ENCODE data around the gene KMT2A.
A peak's percentile ranks its signal among the peaks of the same experiment; 100 is the strongest.
"Not testable (repeated sequence)": the region's sequence is repeated elsewhere in the genome, so short reads cannot be mapped to it uniquely, and the experiment has no call there.

KMT2A gene

DNA sequence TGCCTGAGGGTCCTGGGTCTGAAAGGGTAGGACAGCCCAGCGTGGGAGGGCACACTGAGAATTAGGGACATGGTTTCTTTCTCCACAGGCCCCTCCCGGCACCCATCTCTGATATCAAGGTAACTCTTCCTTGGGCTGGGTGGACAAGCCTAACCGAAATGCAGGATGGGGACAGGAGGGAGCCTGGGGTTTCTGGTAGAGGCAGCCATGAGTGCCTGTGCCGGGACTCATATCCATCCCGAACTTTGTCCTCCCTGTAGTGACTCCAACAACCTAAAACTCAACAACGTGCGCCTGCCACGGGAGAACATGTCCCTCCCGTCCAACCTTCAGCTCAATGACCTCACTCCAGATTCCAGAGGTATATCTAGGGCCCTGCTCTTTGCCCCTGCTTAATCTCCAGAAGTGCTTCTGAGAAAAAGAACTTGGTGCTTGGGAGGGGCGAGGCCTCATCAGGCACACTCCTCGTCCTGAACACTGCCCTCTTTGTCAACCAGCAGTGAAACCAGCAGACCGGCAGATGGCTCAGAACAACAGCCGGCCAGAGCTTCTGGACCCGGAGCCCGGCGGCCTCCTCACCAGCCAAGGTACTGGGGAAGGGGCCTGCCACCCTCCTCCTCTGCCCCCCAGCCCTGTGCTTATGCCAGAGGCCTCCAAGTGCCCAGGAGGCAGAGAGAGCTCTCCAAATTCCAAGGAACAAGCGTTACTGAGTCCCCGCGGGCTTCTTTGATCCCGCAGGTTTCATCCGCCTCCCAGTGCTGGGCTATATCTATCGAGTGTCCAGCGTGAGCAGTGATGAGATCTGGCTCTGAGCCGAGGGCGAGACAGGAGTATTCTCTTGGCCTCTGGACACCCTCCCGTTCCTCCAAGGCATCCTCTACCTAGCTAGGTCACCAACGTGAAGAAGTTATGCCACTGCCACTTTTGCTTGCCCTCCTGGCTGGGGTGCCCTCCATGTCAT, 97.8 kb downstream of the KMT2A start:
- no peak for DNase-seq

DNA sequence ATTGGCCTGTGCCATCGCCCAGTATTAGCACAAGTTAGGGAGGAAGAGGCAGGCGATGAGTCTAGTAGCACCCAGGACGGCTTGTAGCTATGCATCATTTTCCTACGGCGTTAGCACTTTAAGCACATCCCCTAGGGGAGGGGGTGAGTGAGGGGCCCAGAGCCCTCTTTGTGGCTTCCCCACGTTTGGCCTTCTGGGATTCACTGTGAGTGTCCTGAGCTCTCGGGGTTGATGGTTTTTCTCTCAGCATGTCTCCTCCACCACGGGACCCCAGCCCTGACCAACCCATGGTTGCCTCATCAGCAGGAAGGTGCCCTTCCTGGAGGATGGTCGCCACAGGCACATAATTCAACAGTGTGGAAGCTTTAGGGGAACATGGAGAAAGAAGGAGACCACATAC, 99.0 kb downstream of the KMT2A start:
- DNase-seq: no peak

GRCh38 chr11:118536726-118537125, 100.4 kb downstream of the KMT2A start:
- DNase-seq: no peak

GRCh38 chr11:118537409-118537980, 101.2 kb downstream of the KMT2A start:
- DNase-seq: no peak

DNA sequence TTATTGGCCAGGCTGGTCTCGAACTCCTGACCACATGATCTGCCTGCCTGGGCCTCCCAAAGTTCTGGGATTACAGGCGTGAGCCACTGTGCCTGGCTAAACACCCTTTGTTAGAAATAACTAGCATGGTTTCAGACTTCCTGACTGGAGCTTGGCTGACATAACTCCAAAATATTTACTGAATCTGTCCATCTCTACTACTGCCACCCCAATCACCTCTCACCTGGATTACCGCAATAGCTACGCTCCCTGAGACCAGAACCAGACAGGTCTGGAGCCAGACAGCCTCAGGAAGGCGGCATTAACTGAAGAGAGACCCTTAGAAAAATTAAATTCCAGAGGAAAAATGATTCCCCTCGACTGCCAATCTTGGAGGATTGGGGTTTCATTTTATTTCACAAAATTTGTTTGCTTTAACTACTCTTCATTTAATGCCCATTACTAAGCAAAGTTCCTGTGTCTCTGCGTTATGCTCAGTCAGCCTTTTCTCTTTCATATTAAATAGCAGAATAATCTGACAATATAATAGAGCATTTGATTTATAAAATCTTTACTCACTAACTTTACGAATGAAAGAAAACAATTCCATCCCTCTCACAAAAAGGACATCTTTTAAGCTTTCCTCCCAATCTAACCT, 107.8 kb downstream of the KMT2A start:
- no peak for DNase-seq

DNA sequence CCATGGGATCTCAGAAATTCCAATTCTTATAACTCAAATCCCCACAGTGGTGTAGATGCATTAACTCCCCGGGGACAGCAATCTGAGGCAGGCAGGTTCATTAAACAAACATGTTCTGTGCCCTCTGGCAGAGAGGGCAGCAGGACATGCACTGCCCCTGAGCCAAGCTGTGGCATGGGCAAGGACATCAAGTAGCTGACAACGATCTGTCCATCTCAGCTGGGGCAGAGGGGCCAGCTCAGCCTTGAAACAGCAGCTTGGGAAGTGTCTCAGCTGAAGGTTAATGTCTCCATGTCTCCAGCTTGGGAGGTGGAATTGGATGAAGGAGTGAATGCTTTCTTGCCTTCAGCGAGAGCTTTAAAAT, 108.3 kb downstream of the KMT2A start:
- DNase-seq: no peak

GRCh38 chr11:118545533-118545932, 109.2 kb downstream of the KMT2A start:
- DNase-seq: no peak

DNA sequence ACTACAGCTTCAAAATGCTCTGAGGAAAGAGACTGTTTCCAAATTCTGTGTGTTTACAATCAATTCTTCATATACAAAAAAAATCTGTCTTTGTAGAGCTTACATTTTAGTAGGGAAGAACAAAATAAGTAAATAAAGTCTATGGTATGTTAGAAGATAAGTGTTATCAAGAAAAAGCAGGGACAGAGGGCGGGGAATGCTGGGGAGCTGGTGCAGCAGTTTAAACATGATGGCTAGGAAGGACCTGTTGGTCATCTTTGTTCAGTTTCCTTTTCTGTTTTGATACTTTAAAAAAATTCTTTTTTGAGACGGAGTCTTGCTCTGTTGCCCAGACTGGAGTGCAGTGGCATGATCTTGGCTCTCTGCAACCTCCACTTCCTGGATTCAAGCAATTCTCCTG, 110.8 kb downstream of the KMT2A start:
- DNase-seq: no peak

- no peak for DNase-seq
Measured at GRCh38 chr11:118552341-118552740, 116.0 kb downstream of the KMT2A start.

GRCh38 chr11:118560806-118561205, 124.5 kb downstream of the KMT2A start:
- no peak for DNase-seq

GRCh38 chr11:118565051-118565450, 128.8 kb downstream of the KMT2A start:
- no peak for DNase-seq

DNA sequence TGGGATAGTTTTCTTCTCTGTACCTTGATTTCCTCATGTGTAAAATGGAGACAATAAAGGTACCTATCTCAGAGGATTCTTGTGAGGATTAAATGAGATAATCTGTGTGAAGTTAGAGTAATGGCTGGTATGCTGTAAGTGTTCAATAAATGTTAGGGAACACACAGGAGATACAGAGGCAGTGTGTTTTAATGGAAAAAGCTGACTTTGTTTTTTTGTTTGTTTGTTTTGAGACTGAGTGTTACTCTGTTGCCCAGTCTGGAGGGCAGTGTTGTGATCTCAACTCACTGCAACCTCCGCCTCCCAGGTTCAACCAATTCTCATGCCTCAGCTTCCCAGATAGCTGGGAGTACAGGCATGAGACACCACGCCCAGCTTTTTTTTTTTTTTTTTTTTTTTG, 133.4 kb downstream of the KMT2A start:
- DNase-seq: no peak

GRCh38 chr11:118570787-118571186, 134.5 kb downstream of the KMT2A start:
- DNase-seq: no peak

DNA sequence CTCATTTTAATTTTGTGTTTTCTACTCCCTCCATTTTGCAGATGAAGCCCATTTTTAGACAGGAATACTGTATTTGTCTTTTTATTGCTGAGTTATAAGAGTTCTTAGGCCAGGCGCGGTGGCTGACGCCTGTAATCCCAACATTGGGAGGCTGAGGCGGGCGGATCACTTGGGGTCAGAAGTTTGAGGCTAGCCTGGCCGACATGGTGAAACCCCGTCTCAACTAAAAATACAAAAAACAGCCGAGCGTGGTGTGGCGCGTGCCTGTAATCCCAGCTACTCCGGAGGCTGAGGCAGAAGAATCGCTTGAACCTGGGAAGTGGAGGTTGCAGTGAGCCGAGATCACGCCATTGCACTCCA, 135.4 kb downstream of the KMT2A start:
- DNase-seq: not testable (repeated sequence)

DNA sequence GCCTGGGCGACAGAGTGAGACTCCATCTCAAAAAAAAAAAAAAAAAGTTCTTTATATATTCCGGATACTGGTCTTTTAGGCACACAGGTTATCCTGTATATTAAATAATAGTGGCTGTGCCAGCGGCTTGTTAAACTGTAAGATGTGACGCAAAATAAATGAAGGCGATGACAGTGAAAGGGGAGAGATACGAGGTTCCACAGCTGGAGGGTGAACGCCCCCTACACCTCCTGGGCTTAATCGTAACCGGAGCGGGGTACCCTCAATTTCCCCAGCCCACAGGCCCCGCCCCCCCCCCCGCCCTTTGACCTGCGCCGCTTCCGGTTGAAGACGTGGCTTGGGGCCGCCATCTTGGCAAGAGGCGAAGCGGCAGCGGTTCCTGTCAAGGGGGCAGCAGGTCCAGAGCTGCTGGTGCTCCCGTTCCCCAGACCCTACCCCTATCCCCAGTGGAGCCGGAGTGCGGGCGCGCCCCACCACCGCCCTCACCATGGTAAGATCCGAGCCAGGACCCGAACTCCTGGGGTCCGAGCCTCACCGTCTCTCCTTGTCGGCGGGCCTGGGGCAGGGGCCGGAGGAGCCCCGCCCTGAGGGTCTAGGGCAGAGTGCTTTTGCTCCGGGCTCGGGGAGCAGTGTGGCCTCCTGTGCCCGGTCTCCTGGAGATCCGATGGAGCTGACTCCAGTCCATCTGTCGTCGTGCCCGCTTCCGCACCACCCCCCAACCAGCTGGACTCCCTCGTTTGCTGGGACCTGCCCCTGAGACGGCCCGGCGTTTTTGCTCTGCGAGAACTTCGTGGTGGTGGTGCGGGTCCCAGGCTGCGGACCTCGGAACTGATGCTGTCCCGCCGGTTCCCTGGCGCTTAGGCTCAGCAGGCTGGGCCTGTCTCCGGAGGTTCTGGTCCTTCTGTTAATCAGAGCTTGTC, 136.0 kb downstream of the KMT2A start, which contains the start of gene ARCN1:
ARCN1 (plus strand) TSS at position 349 of the 920 bp plus-strand sequence; CDS start at position 488, 139 bp downstream.
- DNase-seq: peak; percentile 77

GRCh38 chr11:118572981-118573550, 136.8 kb downstream of the KMT2A start:
- DNase-seq: peak; percentile 56

GRCh38 chr11:118574636-118575035, 138.3 kb downstream of the KMT2A start:
- no peak for DNase-seq

Measured in central memory CD4-positive, alpha-beta T cell (primary cell).